ENCODE results near the gene LRRC51. TPM values are rescaled to one million over a fixed set of nuclear protein-coding genes. Genes with fewer than 3 reads are reported as not detected.

The LRRC51 gene
- polyA plus RNA-seq, 3 donors, result 1.3 to 1.9 (median 1.6) TPM

- Mint-ChIP-seq H3K9me3 (no peaks in the 10 kb centered on the region), H3K36me3 (peaks cover 23 to 24% of the 10 kb centered on the region in 2 donors), H3K4me3 (no peak overlapping the region), H3K27ac (peak overlapping the region in 3 of 7 donors; percentile 2 to 30 (median 26)), H3K27me3 (ENCODE audit: low read depth in 3 of 3) (no peaks in the 10 kb centered on the region), H3K4me1 (peaks cover 31% of the 10 kb centered on the region)
- Histone ChIP-seq H3K4me2 (replicated peaks; ENCODE audit: extremely low read depth, low read length, poor library complexity, severe bottlenecking) (no peak overlapping the region), H2AFZ (ENCODE audit: insufficient read depth, low read depth, low read length, poor library complexity, severe bottlenecking) (no peak overlapping the region), H3K9me3 (replicated peaks in 1 of 2; ENCODE audit: control insufficient read depth in 1 of 2, insufficient read depth in 1 of 2, low read length in 2 of 2) (no peaks in the 10 kb centered on the region), H4K20me1 (ENCODE audit: insufficient read depth, low read length) (no peaks in the 10 kb centered on the region), H3K79me2 (ENCODE audit: insufficient read depth, low read length) (peaks cover 20% of the 10 kb centered on the region), H3K27ac (ENCODE audit: low read depth in 1 of 2, low read length in 2 of 2) (no peak overlapping the region), H3K4me3 (replicated peaks in 1 of 3; ENCODE audit: low read depth in 2 of 3, low read length in 3 of 3) (no peak overlapping the region), H3K36me3 (replicated peaks in 1 of 2; ENCODE audit: control insufficient read depth in 1 of 2, insufficient read depth in 2 of 2, low read length in 2 of 2) (peaks cover 10 to 31% of the 10 kb centered on the region in 2 donors), H3K9ac (ENCODE audit: insufficient read depth, low read length, poor library complexity, severe bottlenecking) (no peak overlapping the region), H3K27me3 (ENCODE audit: control insufficient read depth in 2 of 2, insufficient read depth in 2 of 2, low read length in 2 of 2) (no peaks in the 10 kb centered on the region), H3K4me1 (ENCODE audit: control insufficient read depth in 1 of 2, insufficient read depth in 2 of 2, low read length in 2 of 2) (peaks cover 31 to 40% of the 10 kb centered on the region in 2 donors)
- no CpG with 5 or more reads among the region's 2 CpGs for WGBS (ENCODE audit: insufficient coverage)
- no peak for TF ChIP-seq CTCF (IDR thresholded peaks at IDR 0.05)
- no peak for DNase-seq
- intact Hi-C loops (cut with micrococcal nuclease), result no loop called here
Measured at GRCh38 chr11:72083414-72083813, 2.8 kb downstream of the LRRC51 start.

- Histone ChIP-seq H3K4me1 (ENCODE audit: control insufficient read depth in 1 of 2, insufficient read depth in 2 of 2, low read length in 2 of 2) (peaks cover 29 to 34% of the 10 kb centered on the region in 2 donors), H2AFZ (ENCODE audit: insufficient read depth, low read depth, low read length, poor library complexity, severe bottlenecking) (no peak overlapping the region), H3K36me3 (replicated peaks in 1 of 2; ENCODE audit: control insufficient read depth in 1 of 2, insufficient read depth in 2 of 2, low read length in 2 of 2) (peaks cover 13 to 37% of the 10 kb centered on the region in 2 donors), H3K4me2 (replicated peaks; ENCODE audit: extremely low read depth, low read length, poor library complexity, severe bottlenecking) (no peak overlapping the region), H3K27me3 (ENCODE audit: control insufficient read depth in 2 of 2, insufficient read depth in 2 of 2, low read length in 2 of 2) (no peaks in the 10 kb centered on the region), H3K9ac (ENCODE audit: insufficient read depth, low read length, poor library complexity, severe bottlenecking) (no peak overlapping the region), H3K9me3 (replicated peaks in 1 of 2; ENCODE audit: control insufficient read depth in 1 of 2, insufficient read depth in 1 of 2, low read length in 2 of 2) (no peaks in the 10 kb centered on the region), H4K20me1 (ENCODE audit: insufficient read depth, low read length) (no peaks in the 10 kb centered on the region), H3K79me2 (ENCODE audit: insufficient read depth, low read length) (peaks cover 17% of the 10 kb centered on the region), H3K4me3 (replicated peaks in 1 of 3; ENCODE audit: low read depth in 2 of 3, low read length in 3 of 3) (no peak overlapping the region), H3K27ac (ENCODE audit: low read depth in 1 of 2, low read length in 2 of 2) (no peak overlapping the region)
- WGBS (ENCODE audit: insufficient coverage), result 100% methylated on average over 1 of the region's 4 CpGs
- no peak for TF ChIP-seq CTCF (IDR thresholded peaks at IDR 0.05)
- Mint-ChIP-seq H3K4me3 (no peak overlapping the region), H3K27ac (no peak overlapping the region), H3K27me3 (ENCODE audit: low read depth in 3 of 3) (peaks cover 0 to under 1% (median 0%) of the 10 kb centered on the region in 3 donors), H3K4me1 (peaks cover 31% of the 10 kb centered on the region), H3K9me3 (no peaks in the 10 kb centered on the region), H3K36me3 (peaks cover 29% of the 10 kb centered on the region in 2 donors)
- no peak for DNase-seq
- intact Hi-C loops (cut with micrococcal nuclease), result no loop called here
Measured at GRCh38 chr11:72084076-72084475, 3.4 kb downstream of the LRRC51 start.

Data from CD14-positive monocyte (primary cell).